GM23338 (cell line): ENCODE measurements around the gene ZCCHC24. TPM values are rescaled to one million over a fixed set of nuclear protein-coding genes. Genes with fewer than 3 reads are reported as not detected.

Experiments
- ATAC-seq: fragments of 200-7000 bp; cut with Tn5 transposase; 3 replicates; pipeline ENCODE4 v1.9.1; 2020
- DNase-seq: peaks from one replicate; pipeline ENCODE4 v3.0.0-alpha.2; 2015; ENCODE audit warnings: low spot score
- H2AFZ ChIP-seq: fragments of 200-600 bp; sonication (generic); 2 replicates; pipeline ENCODE4 v1.8.0; 2016; ENCODE audit warnings: antibody characterized with exemption, mild to moderate bottlenecking, moderate library complexity
- H3F3A ChIP-seq: fragments of 200-600 bp; sonication (generic); replicated peaks from 2 replicates; pipeline ENCODE4 v1.8.0; 2017; ENCODE audit warnings: antibody characterized with exemption, mixed run types, low read depth
- H3K27ac ChIP-seq: fragments of 200-600 bp; sonication (generic); 2 replicates; pipeline ENCODE4 v1.6.1; 2016; ENCODE audit warnings: low read depth
- H3K27me3 ChIP-seq: fragments of 200-600 bp; sonication (generic); 2 replicates; pipeline ENCODE4 v1.8.0; 2016; ENCODE audit warnings: mild to moderate bottlenecking, mixed run types, moderate library complexity; ENCODE audit not compliant: insufficient read depth
- H3K36me3 ChIP-seq: fragments of 200-600 bp; sonication (generic); 2 replicates; pipeline ENCODE4 v1.8.0; 2016; ENCODE audit warnings: mild to moderate bottlenecking; ENCODE audit not compliant: insufficient read depth
- H3K4me1 ChIP-seq: fragments of 200-600 bp; sonication (generic); 2 replicates; pipeline ENCODE4 v1.8.0; 2016; ENCODE audit warnings: mild to moderate bottlenecking, moderate library complexity; ENCODE audit not compliant: insufficient read depth
- H3K4me2 ChIP-seq: fragments of 200-600 bp; sonication (generic); 2 replicates; pipeline ENCODE4 v1.7.1; 2017; ENCODE audit warnings: mixed run types
- H3K4me3 ChIP-seq: fragments of 200-600 bp; sonication (generic); 2 replicates; pipeline ENCODE4 v1.6.1; 2016; ENCODE audit warnings: mixed run types
- H3K79me2 ChIP-seq: fragments of 200-600 bp; sonication (generic); replicated peaks from 2 replicates; pipeline ENCODE4 v1.8.0; 2017; ENCODE audit warnings: mild to moderate bottlenecking; ENCODE audit not compliant: insufficient read depth
- H3K9me2 ChIP-seq: fragments of 200-600 bp; sonication (generic); 2 replicates; pipeline ENCODE4 v1.8.0; 2017; ENCODE audit not compliant: insufficient read depth
- H4K20me1 ChIP-seq: fragments of 200-600 bp; sonication (generic); replicated peaks from 2 replicates; pipeline ENCODE4 v1.8.0; 2017; ENCODE audit warnings: mild to moderate bottlenecking; ENCODE audit not compliant: insufficient read depth
- H3K27ac Mint-ChIP-seq: 2 replicates; pipeline ENCODE4 v1.8.0; 2020; ENCODE audit warnings: inconsistent platforms, mild to moderate bottlenecking, moderate library complexity, mixed read lengths
- H3K27me3 Mint-ChIP-seq: 3 replicates; pipeline ENCODE4 v1.8.0; 2022; ENCODE audit warnings: low read depth, mild to moderate bottlenecking, moderate library complexity, mixed read lengths, inconsistent platforms; ENCODE audit not compliant: insufficient read depth, poor library complexity
- H3K36me3 Mint-ChIP-seq: 3 replicates; pipeline ENCODE4 v1.8.0; 2021; ENCODE audit warnings: low read depth, mild to moderate bottlenecking, inconsistent platforms, moderate library complexity, mixed read lengths
- H3K4me1 Mint-ChIP-seq: 3 replicates; pipeline ENCODE4 v1.8.0; 2020; ENCODE audit warnings: mild to moderate bottlenecking, inconsistent platforms, mixed read lengths
- H3K4me3 Mint-ChIP-seq: 3 replicates; pipeline ENCODE4 v1.8.0; 2021; ENCODE audit warnings: moderate library complexity, mild to moderate bottlenecking, inconsistent platforms, mixed read lengths
- H3K9me3 Mint-ChIP-seq: 3 replicates; pipeline ENCODE4 v1.8.0; 2020; ENCODE audit warnings: moderate library complexity, mild to moderate bottlenecking, inconsistent platforms, mixed read lengths
- CREB1 ChIP-seq: fragments of 250-450 bp; sonication (Bioruptor Pico); IDR thresholded peaks from 2 replicates; pipeline ENCODE4 v1.5.0; 2020; ENCODE audit warnings: low read depth, mild to moderate bottlenecking, moderate library complexity
- CTCF ChIP-seq, 2 experiments: fragments of 200-600 bp in 1 of 2; sonication (generic) in 1 of 2; conservative IDR thresholded peaks; 2 replicates each; pipeline versions ENCODE4 v1.5.1 to v1.6.1; 2016 to 2017; ENCODE audit warnings: antibody characterized with exemption in 2 of 2, low read depth in 2 of 2, mild to moderate bottlenecking in 2 of 2, moderate library complexity in 1 of 2
- ETS1 ChIP-seq: IDR thresholded peaks from 2 replicates; pipeline ENCODE4 v1.6.1; 2016; ENCODE audit warnings: antibody characterized with exemption
- EZH2 ChIP-seq: fragments of 200-600 bp; sonication (generic); IDR thresholded peaks from one replicate; pipeline ENCODE4 v1.8.0; 2017; ENCODE audit warnings: antibody characterized with exemption, mild to moderate bottlenecking, low read depth; ENCODE audit not compliant: unreplicated experiment
- EZH2phosphoT487 ChIP-seq: fragments of 200-600 bp; sonication (generic); IDR thresholded peaks from one replicate; pipeline ENCODE4 v1.8.1; 2018; ENCODE audit warnings: antibody characterized with exemption; ENCODE audit not compliant: unreplicated experiment
- JUNB ChIP-seq: IDR thresholded peaks from one replicate; pipeline ENCODE4 v1.6.1; 2016; ENCODE audit warnings: antibody characterized with exemption; ENCODE audit not compliant: unreplicated experiment
- NANOG ChIP-seq: IDR thresholded peaks from 2 replicates; pipeline ENCODE4 v1.6.1; 2016; ENCODE audit warnings: antibody characterized with exemption, borderline replicate concordance
- POLR2AphosphoS5 ChIP-seq: IDR thresholded peaks from 2 replicates; pipeline ENCODE4 v1.6.1; 2016; ENCODE audit warnings: antibody characterized with exemption, low read depth
- REST ChIP-seq: IDR thresholded peaks from one replicate; pipeline ENCODE4 v1.6.1; 2018; ENCODE audit warnings: antibody characterized with exemption; ENCODE audit not compliant: unreplicated experiment
- STAT1 ChIP-seq: IDR thresholded peaks from one replicate; pipeline ENCODE4 v1.6.1; 2016; ENCODE audit warnings: antibody characterized with exemption; ENCODE audit not compliant: unreplicated experiment
- ZNF114 ChIP-seq: fragments of 250-450 bp; sonication (Bioruptor Pico); IDR thresholded peaks from 2 replicates; pipeline ENCODE4 v1.5.0; 2020; ENCODE audit warnings: mild to moderate bottlenecking, moderate library complexity
- ZNF331 ChIP-seq: fragments of 250-450 bp; sonication (Bioruptor Pico); IDR thresholded peaks from 2 replicates; pipeline ENCODE4 v1.5.0; 2020; ENCODE audit warnings: low read depth, mild to moderate bottlenecking, moderate library complexity
- ZNF462 ChIP-seq: fragments of 250-450 bp; sonication (Bioruptor Pico); IDR thresholded peaks from 2 replicates; pipeline ENCODE4 v1.5.0; 2020; ENCODE audit warnings: mild to moderate bottlenecking, moderate library complexity
- polyA plus RNA-seq: library from polyadenylated mRNA; unstranded; fragments of >200 nt; fragmentation: Nextera tagmentation; extraction: Ambion mirVana; gene quantifications from 2 replicates; pipeline ENCODE4 v1.2.1, GENCODE V29; 2016
- total RNA-seq: library from RNA; depleted of rRNA; stranded (reverse); fragments of >200 nt; shearing (Covaris generic); gene quantifications from 2 replicates; pipeline ENCODE4 v1.2.3, GENCODE V29; 2014

The ZCCHC24 gene
- total and polyA plus RNA-seq, 2 experiments from 2014 or later, result 2.0 to 10.1 TPM

GRCh38 chr10:79488870-79489269, 43.4 kb upstream of the ZCCHC24 start:
- no peaks in the 10 kb centered on the region for H3K27me3 ChIP-seq
- TF ChIP-seq JUNB (no peak), POLR2AphosphoS5 (no peak), STAT1 (no peak), NANOG (no peak), CTCF (conservative IDR thresholded peaks at IDR 0.05; ENCODE audit: low read depth in 2 of 2) (no peak), EZH2phosphoT487 (no peak), ZNF462 (CRISPR knock-in tag) (no peak), EZH2 (no peak), REST (no peak), ZNF331 (CRISPR knock-in tag) (no peak), ETS1 (no peak), CREB1 (CRISPR knock-in tag) (no peak), ZNF114 (CRISPR knock-in tag) (no peak)
- no peaks in the 10 kb centered on the region for H3K9me2 ChIP-seq
- ATAC-seq (no peak), DNase-seq (no peak)
- H3K4me1 Mint-ChIP-seq, result peaks cover 14% of the 10 kb centered on the region
- no peaks in the 10 kb centered on the region for H3K4me1 ChIP-seq
- no peaks in the 10 kb centered on the region for H3K79me2 ChIP-seq
- no peak overlapping the region for H3K4me2 ChIP-seq
- peaks cover 13% of the 10 kb centered on the region for H3K27me3 Mint-ChIP-seq
- no peaks in the 10 kb centered on the region for H3F3A ChIP-seq
- no peak overlapping the region for H3K4me3 Mint-ChIP-seq
- H3K9me3 Mint-ChIP-seq, result no peaks in the 10 kb centered on the region
- no peaks in the 10 kb centered on the region for H4K20me1 ChIP-seq
- H3K36me3 Mint-ChIP-seq, result no peaks in the 10 kb centered on the region
- no peak overlapping the region for H3K4me3 ChIP-seq
- no peaks in the 10 kb centered on the region for H3K36me3 ChIP-seq
- H3K27ac ChIP-seq, result no peak overlapping the region
- H2AFZ ChIP-seq, result no peak overlapping the region
- no peak overlapping the region for H3K27ac Mint-ChIP-seq
